IMR-90 (cell line): Measurements from ENCODE around the gene NUBP1. TPM values are rescaled to one million over a fixed set of nuclear protein-coding genes. Genes with fewer than 3 reads are reported as not detected.
A peak's percentile ranks its signal among the peaks of the same experiment; 100 is the strongest.

Experiments
- ATAC-seq: fragments of 200-7000 bp; cut with Tn5 transposase; 2 replicates; pipeline ENCODE4 v1.9.1; 2020; ENCODE audit warnings: low read depth, mild to moderate bottlenecking, moderate library complexity
- BruUV-seq: library from RNA; stranded (reverse); fragments of 400-500 nt; replicated peaks from 2 replicates; lab custom pipeline; 2021; lab: Mats Ljungman, UMichigan
- CTCF ChIA-PET: fragments of 300-600 bp; formaldehyde crosslinking; extraction: SDS; loops from one replicate; lab custom pipeline; 2021; ENCODE audit warnings: antibody characterized with exemption; lab: Yijun Ruan, JAX
- POLR2A ChIA-PET: fragments of 300-600 bp; sonication (Branson Sonifier 250); formaldehyde crosslinking; loops from one replicate; lab custom pipeline; 2022; ENCODE audit warnings: antibody characterized with exemption; ENCODE audit not compliant: unreplicated experiment; lab: Charles Lee
- DNase-seq: peaks from one replicate; pipeline ENCODE4 v3.0.0; 2013
- H2AFZ ChIP-seq: replicated peaks from 2 replicates; pipeline ENCODE3; 2013; ENCODE audit warnings: low read length, mild to moderate bottlenecking; ENCODE audit not compliant: poor library complexity
- H2AK5ac ChIP-seq: 2 replicates; pipeline ENCODE4 v1.6.1; 2013; ENCODE audit warnings: low read depth, low read length, inconsistent platforms
- H2AK9ac ChIP-seq: replicated peaks from 2 replicates; pipeline ENCODE3; 2013; ENCODE audit warnings: mild to moderate bottlenecking, low read depth, low read length, moderate library complexity; ENCODE audit not compliant: poor library complexity
- H2BK120ac ChIP-seq: 2 replicates; pipeline ENCODE4 v1.6.1; 2013; ENCODE audit warnings: low read depth, low read length, inconsistent platforms
- H2BK15ac ChIP-seq: 3 replicates; pipeline ENCODE4 v1.6.1; 2013; ENCODE audit warnings: low read depth, low read length, inconsistent platforms
- H2BK20ac ChIP-seq: 2 replicates; pipeline ENCODE4 v1.6.1; 2013; ENCODE audit warnings: low read depth, mild to moderate bottlenecking, inconsistent platforms, low read length, moderate library complexity
- H2BK5ac ChIP-seq: 2 replicates; pipeline ENCODE4 v1.6.1; 2013; ENCODE audit warnings: mild to moderate bottlenecking, low read depth, low read length, inconsistent platforms; ENCODE audit not compliant: poor library complexity, severe bottlenecking
- H3K14ac ChIP-seq: replicated peaks from 2 replicates; pipeline ENCODE4 v1.6.1; 2013; ENCODE audit warnings: low read depth, low read length, inconsistent platforms
- H3K18ac ChIP-seq: 2 replicates; pipeline ENCODE4 v1.6.1; 2013; ENCODE audit warnings: low read depth, low read length, control low read depth
- H3K23ac ChIP-seq: 2 replicates; pipeline ENCODE4 v1.6.1; 2013; ENCODE audit warnings: low read depth, low read length, inconsistent platforms
- H3K27ac ChIP-seq: 2 replicates; pipeline ENCODE4 v1.5.1; 2013; ENCODE audit warnings: mild to moderate bottlenecking, control low read depth, low read length; ENCODE audit not compliant: insufficient read depth
- H3K27me3 ChIP-seq: 2 replicates; pipeline ENCODE4 v1.6.1; 2013; ENCODE audit warnings: low read length; ENCODE audit not compliant: control insufficient read depth, insufficient read depth
- H3K36me3 ChIP-seq: 2 replicates; pipeline ENCODE4 v1.6.1; 2013; ENCODE audit warnings: low read length, mixed read lengths; ENCODE audit not compliant: control insufficient read depth, insufficient read depth
- H3K4ac ChIP-seq: 2 replicates; pipeline ENCODE4 v1.6.1; 2013; ENCODE audit warnings: low read depth, low read length, inconsistent platforms
- H3K4me1 ChIP-seq: 2 replicates; pipeline ENCODE4 v1.6.1; 2013; ENCODE audit warnings: low read length, mixed read lengths; ENCODE audit not compliant: control insufficient read depth, insufficient read depth
- H3K4me2 ChIP-seq: 2 replicates; pipeline ENCODE4 v1.6.1; 2013; ENCODE audit warnings: low read depth, mild to moderate bottlenecking, control low read depth, low read length, moderate library complexity
- H3K4me3 ChIP-seq: 2 replicates; pipeline ENCODE4 v1.5.1; 2013; ENCODE audit warnings: low read depth, mild to moderate bottlenecking, control low read depth, low read length, moderate library complexity; ENCODE audit not compliant: insufficient read depth
- H3K56ac ChIP-seq: 2 replicates; pipeline ENCODE4 v1.6.1; 2013; ENCODE audit warnings: low read length, inconsistent platforms; ENCODE audit not compliant: insufficient read depth; ENCODE audit errors: extremely low read depth
- H3K79me1 ChIP-seq, 2 experiments: 2 replicates each; pipeline ENCODE4 v1.6.1; 2013; ENCODE audit warnings: low read length in 2 of 2, inconsistent platforms in 1 of 2, low read depth in 1 of 2
- H3K9ac ChIP-seq: 2 replicates; pipeline ENCODE4 v1.6.1; 2013; ENCODE audit warnings: low read depth, low read length, control low read depth
- H3K9me1 ChIP-seq: 2 replicates; pipeline ENCODE4 v1.6.1; 2013; ENCODE audit warnings: low read length, inconsistent platforms; ENCODE audit not compliant: insufficient read depth
- H3K9me3 ChIP-seq: 2 replicates; pipeline ENCODE4 v1.6.1; 2013; ENCODE audit warnings: low read length; ENCODE audit not compliant: control insufficient read depth, insufficient read depth
- H4K20me1 ChIP-seq: 2 replicates; pipeline ENCODE4 v1.6.1; 2013; ENCODE audit warnings: low read length, inconsistent platforms; ENCODE audit not compliant: insufficient read depth
- H4K5ac ChIP-seq: 2 replicates; pipeline ENCODE4 v1.6.1; 2013; ENCODE audit warnings: mild to moderate bottlenecking, low read depth, low read length, control low read depth
- H4K8ac ChIP-seq, 2 experiments: 2 replicates each; pipeline ENCODE4 v1.6.1; 2013; ENCODE audit warnings: low read depth in 2 of 2, low read length in 2 of 2, control low read depth in 1 of 2, inconsistent platforms in 1 of 2
- H4K91ac ChIP-seq: 2 replicates; pipeline ENCODE4 v1.6.1; 2013; ENCODE audit warnings: low read depth, low read length, inconsistent platforms; ENCODE audit not compliant: insufficient read depth
- BHLHE40 ChIP-seq: fragments of 150-350 bp; IDR thresholded peaks from 2 replicates; pipeline ENCODE4 v1.6.1; 2016; ENCODE audit warnings: mild to moderate bottlenecking, low read depth, low read length
- CEBPB ChIP-seq: IDR thresholded peaks from 2 replicates; pipeline ENCODE4 v1.6.1; 2012; ENCODE audit warnings: low read depth, low read length, improper control_type of control experiment
- CHD1 ChIP-seq: IDR thresholded peaks from 2 replicates; pipeline ENCODE4 v1.6.1; 2012; ENCODE audit warnings: low read depth, low read length, improper control_type of control experiment
- CTCF ChIP-seq: conservative IDR thresholded peaks from 2 replicates; pipeline ENCODE4 v1.5.1; 2012; ENCODE audit warnings: mild to moderate bottlenecking, low read depth, low read length, improper control_type of control experiment
- FOS ChIP-seq: fragments of 150-350 bp; IDR thresholded peaks from 2 replicates; pipeline ENCODE4 v1.6.1; 2016; ENCODE audit warnings: low read depth, low read length
- MAZ ChIP-seq: IDR thresholded peaks from 2 replicates; pipeline ENCODE4 v1.6.1; 2012; ENCODE audit warnings: low read depth, mild to moderate bottlenecking, low read length, improper control_type of control experiment, moderate library complexity, borderline replicate concordance
- MXI1 ChIP-seq: IDR thresholded peaks from 2 replicates; pipeline ENCODE4 v1.6.1; 2012; ENCODE audit warnings: low read depth, mild to moderate bottlenecking, low read length, moderate library complexity, borderline replicate concordance
- RAD21 ChIP-seq: IDR thresholded peaks from 2 replicates; pipeline ENCODE4 v1.6.1; 2012; ENCODE audit warnings: low read length, improper control_type of control experiment
- RCOR1 ChIP-seq: IDR thresholded peaks from 2 replicates; pipeline ENCODE4 v1.6.1; 2012; ENCODE audit warnings: mild to moderate bottlenecking, low read length, improper control_type of control experiment; ENCODE audit not compliant: insufficient replicate concordance
- SMC3 ChIP-seq: fragments of 150-350 bp; IDR thresholded peaks from 2 replicates; pipeline ENCODE4 v1.6.1; 2016; ENCODE audit warnings: low read depth, mild to moderate bottlenecking, antibody characterized with exemption, low read length, moderate library complexity
- WGBS, 2 experiments: methylation state at CpG; one replicate each; pipeline versions ENCODE4 v1.1.5 to v1.1.7; 2013; ENCODE audit warnings: missing lambda C conversion rate in 2 of 2; ENCODE audit not compliant: insufficient read length in 1 of 2; ENCODE audit errors: extremely low coverage in 2 of 2; 5-methylcytosine and 5-hydroxymethylcytosine counted together
- dilution Hi-C: fragments of 300-500 bp; cut with HindIII; formaldehyde crosslinking; loops from one replicate; pipeline ENCODE4 v1.14.3; 2018; ENCODE audit warnings: low sequenced_read_pairs; ENCODE audit not compliant: unreplicated experiment
- in situ Hi-C: fragments of 300-500 bp; cut with MboI; formaldehyde crosslinking; loops from 3 replicates; pipeline ENCODE4 v1.14.3; 2019; ENCODE audit warnings: low sequenced_read_pairs, inconsistent platforms, mixed read lengths
- intact Hi-C: fragments of 100-400 bp; cut with micrococcal nuclease; formaldehyde crosslinking; loops from 2 replicates; pipeline ENCODE4 v1.10.0; 2022
- polyA plus RNA-seq, 3 experiments: library from polyadenylated mRNA; depleted of rRNA; stranded (reverse); fragments of >200 nt; gene quantifications; 2 replicates each; pipeline ENCODE4 v1.2.3, GENCODE V29; 2012; ENCODE audit warnings: low replicate concordance in 1 of 3
- total RNA-seq: library from RNA; depleted of rRNA; stranded (reverse); fragments of >200 nt; gene quantifications from 2 replicates; pipeline ENCODE4 v1.2.3, GENCODE V29; 2012
- TF ChIP-seq, protein P1 (sequence below): fragments of 150-350 bp; IDR thresholded peaks from 2 replicates; pipeline ENCODE4 v1.6.1; 2017; ENCODE audit warnings: mild to moderate bottlenecking, antibody characterized with exemption, low read length, low read depth

NUBP1 gene
- total and polyA plus RNA-seq, 2 of the 4 experiments (the other 2 are of a cell fraction), result 28.0 to 31.5 TPM

DNA sequence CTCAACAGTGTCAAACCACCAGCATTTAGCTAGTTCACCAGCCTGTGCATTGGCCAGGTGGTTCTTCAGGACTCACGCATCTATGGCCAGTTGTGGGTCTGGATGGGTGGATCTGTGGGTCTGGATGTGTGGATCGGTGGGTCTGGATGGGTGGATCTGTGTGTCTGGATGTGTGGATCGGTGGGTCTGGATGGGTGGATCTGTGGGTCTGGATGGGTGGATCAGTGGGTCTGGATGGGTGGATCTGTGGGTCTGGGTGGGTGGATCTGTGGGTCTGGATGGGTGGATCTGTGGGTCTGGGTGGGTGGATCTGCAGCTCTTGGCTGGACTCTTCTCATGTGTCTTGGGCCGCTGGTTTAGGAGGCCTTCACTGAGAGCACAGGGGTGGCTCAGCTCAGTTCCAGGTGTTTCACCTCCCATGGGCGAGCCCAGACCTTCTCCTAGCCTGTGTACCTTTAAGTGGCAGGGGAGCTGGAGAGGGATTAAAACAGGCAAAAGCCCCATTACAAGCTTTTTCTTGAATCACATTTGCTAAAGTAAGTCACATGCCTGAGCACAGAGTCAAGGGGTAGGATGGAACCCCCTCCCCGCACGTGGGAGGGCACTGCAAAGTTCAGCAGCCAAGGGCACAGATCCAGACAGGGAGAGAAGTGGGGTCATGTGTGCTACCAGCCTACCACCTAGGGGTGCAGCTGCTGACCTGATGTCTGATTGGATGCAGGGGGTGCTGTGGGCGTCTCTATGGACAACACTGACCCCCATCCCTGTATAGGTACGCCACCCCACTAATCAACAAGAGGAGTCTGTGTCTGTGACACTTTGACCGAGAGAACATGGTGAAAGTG is 3.4 kb upstream of the NUBP1 start:
- Histone ChIP-seq H3K18ac (no peak overlapping the region), H2BK15ac (no peak overlapping the region), H2AFZ (peak overlapping the region; percentile 49), H2BK20ac (no peak overlapping the region), H3K79me1 (peaks cover 0 to 9% of the 10 kb centered on the region in 2 experiments; a peak in 2 of 4 replicates), H3K4me2 (no peak overlapping the region), H3K9me3 (no peaks in the 10 kb centered on the region), H3K23ac (no peak overlapping the region), H2AK5ac (peak overlapping the region; percentile 64), H3K4me1 (peaks cover 2% of the 10 kb centered on the region; the same call in 1 of the 2 replicates), H2AK9ac (peak overlapping the region; percentile 19), H4K91ac (no peak overlapping the region; the same call in 1 of the 2 replicates), H2BK5ac (no peak overlapping the region), H2BK120ac (no peak overlapping the region), H4K5ac (no peak overlapping the region), H3K4me3 (no peak overlapping the region), H4K20me1 (no peaks in the 10 kb centered on the region; the same call in 1 of the 2 replicates), H4K8ac (no peak overlapping the region), H3K9me1 (0 out of 2 replicates have a peak, but pooled peaks cover 4% of the 10 kb centered on the region), H3K56ac (no peak overlapping the region), H3K4ac (no peak overlapping the region), H3K27me3 (no peaks in the 10 kb centered on the region), H3K36me3 (no peaks in the 10 kb centered on the region), H3K14ac (no peak overlapping the region), H3K27ac (no peak overlapping the region), H3K9ac (no peak overlapping the region)
- in situ Hi-C loops, result loop anchor here (10.0 kb wide), 1 partner anchor 1585 kb away; no protein-coding TSS in a partner anchor
- WGBS, 2 experiments, result 100% methylated on average over 1 of the region's 10 CpGs; no CpG with 5 or more reads in 1 of the 2 experiments
- ATAC-seq, result no peak
- TF ChIP-seq, protein P1, sequence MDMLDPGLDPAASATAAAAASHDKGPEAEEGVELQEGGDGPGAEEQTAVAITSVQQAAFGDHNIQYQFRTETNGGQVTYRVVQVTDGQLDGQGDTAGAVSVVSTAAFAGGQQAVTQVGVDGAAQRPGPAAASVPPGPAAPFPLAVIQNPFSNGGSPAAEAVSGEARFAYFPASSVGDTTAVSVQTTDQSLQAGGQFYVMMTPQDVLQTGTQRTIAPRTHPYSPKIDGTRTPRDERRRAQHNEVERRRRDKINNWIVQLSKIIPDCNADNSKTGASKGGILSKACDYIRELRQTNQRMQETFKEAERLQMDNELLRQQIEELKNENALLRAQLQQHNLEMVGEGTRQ, result no peak
- TF ChIP-seq CHD1 (no peak), BHLHE40 (no peak), SMC3 (no peak), CTCF (no peak), RAD21 (no peak), FOS (no peak), MXI1 (no peak), CEBPB (no peak), MAZ (no peak), RCOR1 (no peak)
- CTCF ChIA-PET, result interaction anchor here (0.6 to 1.3 kb wide), 2 partner anchors 160 to 226 kb away, joined by 3 to 5 read pairs; partner anchors contain the start of gene EMP2
- BruUV-seq, result no TSS peak
- dilution Hi-C loops, result no loop called here
- DNase-seq, result no peak
- POLR2A ChIA-PET, result no interaction called here
- intact Hi-C loops, result no loop called here
